ENCODE results near the gene CCDC102B.

CCDC102B gene

GRCh38 chr18:68918216-68918615, 120.3 kb downstream of the CCDC102B start:
- H3K27me3 ChIP-seq (ENCODE audit: control insufficient read depth, insufficient read depth, low read length): no peaks in the 10 kb centered on the region
- H3K9me3 ChIP-seq (ENCODE audit: control insufficient read depth, low read length): no peaks in the 10 kb centered on the region
- H3K9ac ChIP-seq: no peak overlapping the region
- no peak for TF ChIP-seq CTCF (IDR thresholded peaks at IDR 0.05)
- H3K27ac ChIP-seq: no peak overlapping the region
- no peak overlapping the region for H2AFZ ChIP-seq
- H3K36me3 ChIP-seq (ENCODE audit: control insufficient read depth, insufficient read depth, low read length): no peaks in the 10 kb centered on the region
- H3K4me1 ChIP-seq: no peaks in the 10 kb centered on the region
- no peaks in the 10 kb centered on the region for H3K79me2 ChIP-seq
- H3K4me2 ChIP-seq (ENCODE audit: low read length): no peak overlapping the region
- no peak overlapping the region for H3K4me3 ChIP-seq (ENCODE audit: low read depth, low read length)

GRCh38 chr18:68919900-68920299, 122.0 kb downstream of the CCDC102B start:
- Histone ChIP-seq H3K27ac (no peak overlapping the region), H3K4me2 (ENCODE audit: low read length) (no peak overlapping the region), H3K4me3 (ENCODE audit: low read depth, low read length) (no peak overlapping the region), H3K79me2 (no peaks in the 10 kb centered on the region), H3K27me3 (ENCODE audit: control insufficient read depth, insufficient read depth, low read length) (no peaks in the 10 kb centered on the region), H2AFZ (no peak overlapping the region), H3K9ac (no peak overlapping the region), H3K36me3 (ENCODE audit: control insufficient read depth, insufficient read depth, low read length) (no peaks in the 10 kb centered on the region), H3K4me1 (no peaks in the 10 kb centered on the region), H3K9me3 (ENCODE audit: control insufficient read depth, low read length) (no peaks in the 10 kb centered on the region)
- TF ChIP-seq CTCF (IDR thresholded peaks at IDR 0.05): no peak

- no peaks in the 10 kb centered on the region for H3K4me1 ChIP-seq
- no peak for TF ChIP-seq CTCF (IDR thresholded peaks at IDR 0.05)
- H3K27ac ChIP-seq: no peak overlapping the region
These were observed 124.5 kb downstream of the CCDC102B start for GRCh38 chr18:68922392-68922791.

GRCh38 chr18:68925268-68925667, 127.4 kb downstream of the CCDC102B start:
- no peaks in the 10 kb centered on the region for H3K27me3 ChIP-seq (ENCODE audit: control insufficient read depth, insufficient read depth, low read length)
- no peaks in the 10 kb centered on the region for H3K79me2 ChIP-seq
- no peak overlapping the region for H3K4me3 ChIP-seq (ENCODE audit: low read depth, low read length)
- H3K36me3 ChIP-seq (ENCODE audit: control insufficient read depth, insufficient read depth, low read length): no peaks in the 10 kb centered on the region
- H3K4me2 ChIP-seq (ENCODE audit: low read length): no peak overlapping the region
- H3K9me3 ChIP-seq (ENCODE audit: control insufficient read depth, low read length): no peaks in the 10 kb centered on the region
- no peak overlapping the region for H3K27ac ChIP-seq
- H3K4me1 ChIP-seq: no peaks in the 10 kb centered on the region
- TF ChIP-seq CTCF (IDR thresholded peaks at IDR 0.05): no peak
- no peak overlapping the region for H3K9ac ChIP-seq
- no peak overlapping the region for H2AFZ ChIP-seq

More at GRCh38 chr18:68922392-68922791, 124.5 kb downstream of the CCDC102B start:
- no peak overlapping the region for H3K4me3 ChIP-seq (ENCODE audit: low read depth, low read length)
- H3K79me2 ChIP-seq: no peaks in the 10 kb centered on the region
- H3K4me2 ChIP-seq (ENCODE audit: low read length): no peak overlapping the region
- H3K9me3 ChIP-seq (ENCODE audit: control insufficient read depth, low read length): no peaks in the 10 kb centered on the region
- H3K27me3 ChIP-seq (ENCODE audit: control insufficient read depth, insufficient read depth, low read length): no peaks in the 10 kb centered on the region
- H2AFZ ChIP-seq: no peak overlapping the region
- H3K9ac ChIP-seq: no peak overlapping the region
- no peaks in the 10 kb centered on the region for H3K36me3 ChIP-seq (ENCODE audit: control insufficient read depth, insufficient read depth, low read length)

All from parathyroid adenoma (tissue), 2 donors.